ENCODE data around the gene DNAH7. TPM values are rescaled to one million over a fixed set of nuclear protein-coding genes. Genes with fewer than 3 reads are reported as not detected.

The DNAH7 gene
- total and polyA plus RNA-seq, 2 of the 13 experiments (the other 11 are each of a cell fraction or from before 2014, with no cell fraction given): 0.09 TPM; not detected in 1

GRCh38 chr2:196103626-196104025 is 35.0 kb upstream of the DNAH7 start:
- no peak overlapping the region for H3K4me2 ChIP-seq (ENCODE audit: low read depth, low read length)
- H3K4me1 ChIP-seq (ENCODE audit: insufficient read depth, low read length): no peaks in the 10 kb centered on the region
- ChIA-PET CTCF (ENCODE audit: low intra/inter-chr PET ratio, low total read pairs) (no interaction called here), POLR2A (no interaction called here)
- BruUV-seq (replicated peaks): no TSS peak
- peak; percentile 87 for TF ChIP-seq ATF7 (IDR thresholded peaks at IDR 0.05)
- no peak for TF ChIP-seq ATF7 (CRISPR knock-in tag; IDR thresholded peaks at IDR 0.05)
- no peak for TF ChIP-seq ZNF644 (CRISPR knock-in tag; IDR thresholded peaks at IDR 0.05; ENCODE audit: low read depth)
- 0 out of 2 replicates have a peak, but pooled peaks have one; percentile 21 for TF ChIP-seq CREB1 (IDR thresholded peaks at IDR 0.05)
- TF ChIP-seq CREB1 (CRISPR knock-in tag; IDR thresholded peaks at IDR 0.05): no peak
- no peak for TF ChIP-seq MXD1 (CRISPR knock-in tag; IDR thresholded peaks at IDR 0.05)
- H3K9ac ChIP-seq (ENCODE audit: insufficient read depth, low read depth, low read length): no peak overlapping the region
- H2AFZ ChIP-seq (ENCODE audit: low read length): no peak overlapping the region
- no peak for ATAC-seq
- intact Hi-C loops (cut with micrococcal nuclease; ENCODE audit: unreplicated experiment) (no loop called here), in situ Hi-C loops (cut with HindIII; ENCODE audit: extremely low pct_ligation_motif_present, low pct_unique_long_range_greater_than_20kb) (no loop called here)
- no peak overlapping the region for H3K27ac ChIP-seq (ENCODE audit: extremely low read length, insufficient read depth, low read length)
- H3K36me3 ChIP-seq (replicated peaks in 1 of 2; ENCODE audit: control insufficient read depth in 1 of 2, insufficient read depth in 2 of 2, low read length in 2 of 2): no peaks in the 10 kb centered on the region
- FAIRE-seq: no peak
- no peak for DNase-seq (ENCODE audit: low spot score)
- H3K9me3 ChIP-seq (ENCODE audit: low read length): no peaks in the 10 kb centered on the region
- no peaks in the 10 kb centered on the region for H3K27me3 ChIP-seq (ENCODE audit: control insufficient read depth in 1 of 2, insufficient read depth in 2 of 2, low read length in 2 of 2)
- no peaks in the 10 kb centered on the region for H4K20me1 ChIP-seq (ENCODE audit: insufficient read depth, low read length)
- H3K79me2 ChIP-seq (ENCODE audit: insufficient read depth, low read length): no peaks in the 10 kb centered on the region
- WGBS (ENCODE audit: low lambda C conversion rate): 84% methylated on average over 2 of the region's 2 CpGs
- no peak overlapping the region for H3K4me3 ChIP-seq (replicated peaks in 1 of 3; ENCODE audit: insufficient read depth in 1 of 3, low read depth in 2 of 3, low read length in 3 of 3)

- TF ChIP-seq IKZF5 (CRISPR knock-in tag; IDR thresholded peaks at IDR 0.05): no peak
- no peak for TF ChIP-seq ZNF12 (CRISPR knock-in tag; IDR thresholded peaks at IDR 0.05)
- no peak for TF ChIP-seq SP2 (CRISPR knock-in tag; IDR thresholded peaks at IDR 0.05)
- TF ChIP-seq ZNF564 (CRISPR knock-in tag; IDR thresholded peaks at IDR 0.05): no peak
- TF ChIP-seq ZNF615 (CRISPR knock-in tag; IDR thresholded peaks at IDR 0.05; ENCODE audit: borderline replicate concordance): no peak
- no peak for TF ChIP-seq PCBP2 (optimal IDR thresholded peaks at IDR 0.05; ENCODE audit: low read depth, low read length, poor library complexity, severe bottlenecking)
- no peak for TF ChIP-seq ZNF800 (CRISPR knock-in tag; IDR thresholded peaks at IDR 0.05)
- no peak for TF ChIP-seq ZNF383 (CRISPR knock-in tag; IDR thresholded peaks at IDR 0.05; ENCODE audit: borderline replicate concordance)
- DNase-seq (ENCODE audit: low spot score): no peak
- 0% methylated on average over 6 of the region's 6 CpGs for WGBS (ENCODE audit: low lambda C conversion rate)
- Histone ChIP-seq H3K9me3 (ENCODE audit: low read length) (no peaks in the 10 kb centered on the region), H3K27me3 (ENCODE audit: control insufficient read depth in 1 of 2, insufficient read depth in 2 of 2, low read length in 2 of 2) (no peaks in the 10 kb centered on the region), H3K4me1 (ENCODE audit: insufficient read depth, low read length) (no peaks in the 10 kb centered on the region), H3K79me2 (ENCODE audit: insufficient read depth, low read length) (no peaks in the 10 kb centered on the region), H3K4me2 (ENCODE audit: low read depth, low read length) (no peak overlapping the region), H4K20me1 (ENCODE audit: insufficient read depth, low read length) (no peaks in the 10 kb centered on the region), H2AFZ (ENCODE audit: low read length) (no peak overlapping the region), H3K36me3 (replicated peaks in 1 of 2; ENCODE audit: control insufficient read depth in 1 of 2, insufficient read depth in 2 of 2, low read length in 2 of 2) (no peaks in the 10 kb centered on the region), H3K27ac (ENCODE audit: extremely low read length, insufficient read depth, low read length) (no peak overlapping the region), H3K4me3 (replicated peaks in 1 of 3; ENCODE audit: insufficient read depth in 1 of 3, low read depth in 2 of 3, low read length in 3 of 3) (no peak overlapping the region), H3K9ac (ENCODE audit: insufficient read depth, low read depth, low read length) (no peak overlapping the region)
- no peak for ATAC-seq
- intact Hi-C loops (cut with micrococcal nuclease; ENCODE audit: unreplicated experiment): no loop called here
- in situ Hi-C loops (cut with HindIII; ENCODE audit: extremely low pct_ligation_motif_present, low pct_unique_long_range_greater_than_20kb): no loop called here
- no peak for FAIRE-seq
- CTCF ChIA-PET (ENCODE audit: low intra/inter-chr PET ratio, low total read pairs): no interaction called here
- POLR2A ChIA-PET: no interaction called here
- BruUV-seq (replicated peaks): no TSS peak
These were observed 32.8 kb upstream of the DNAH7 start for GRCh38 chr2:196101325-196101991.

Measured in HepG2 (cell line).